Epithelial cell of prostate (primary cell): ENCODE data around the gene APBA2.

Experiments
- DNase-seq: peaks from one replicate; pipeline ENCODE4 v3.0.0-alpha.2; 2011; ENCODE audit warnings: low read depth, low spot score
- H3K27ac ChIP-seq: fragments of 450-650 bp; 2 replicates; pipeline ENCODE4 v1.5.1; 2017; ENCODE audit warnings: mild to moderate bottlenecking

APBA2 gene

DNA sequence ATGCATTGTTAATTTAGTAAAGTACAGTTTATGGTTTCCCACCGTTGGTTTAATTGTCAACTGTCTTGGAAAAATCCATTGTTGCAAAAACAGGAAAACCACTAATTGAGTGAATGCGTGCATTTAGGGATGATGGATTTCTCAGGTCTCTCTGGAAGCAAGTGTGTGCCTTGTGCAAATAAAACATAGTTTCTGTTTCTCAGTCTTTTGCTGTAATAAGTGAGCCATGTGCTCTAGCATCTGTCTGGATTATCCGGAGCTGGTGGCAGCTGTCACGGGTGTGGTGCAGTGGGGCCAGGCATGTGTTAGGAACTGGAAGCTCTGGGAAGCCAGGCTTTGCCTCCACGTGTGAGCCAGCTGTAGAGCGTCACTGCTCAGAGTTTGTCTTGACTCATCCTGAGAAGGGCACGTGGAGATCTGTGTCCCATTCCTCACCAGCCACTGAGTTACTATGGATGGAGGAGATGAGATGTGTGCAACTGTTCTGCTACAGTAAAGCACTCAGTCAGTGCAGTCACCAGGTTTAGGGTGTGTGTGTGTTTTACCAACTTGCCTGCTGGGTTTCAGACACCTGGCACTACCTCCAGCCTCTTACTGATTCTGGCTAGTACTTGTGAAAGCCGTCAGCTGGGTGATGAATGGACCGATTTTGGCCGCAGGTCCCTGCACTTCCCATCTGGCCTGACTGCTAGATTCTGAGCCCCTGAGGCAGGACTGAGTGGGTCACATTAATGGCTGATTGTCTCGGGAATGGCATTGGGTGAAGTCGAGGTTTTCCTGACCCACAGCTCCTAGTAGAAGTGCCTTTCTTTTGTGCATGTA is 7.2 kb downstream of the APBA2 start:
- H3K27ac ChIP-seq, result no peak overlapping the region

GRCh38 chr15:28894631-28895030 is 8.9 kb downstream of the APBA2 start:
- no peak overlapping the region for H3K27ac ChIP-seq

More for the DNA sequence above, 7.2 kb downstream of the APBA2 start:
- no peak for DNase-seq

GRCh38 chr15:28895146-28895545 is 9.4 kb downstream of the APBA2 start:
- no peak for DNase-seq
- H3K27ac ChIP-seq, result no peak overlapping the region

More at GRCh38 chr15:28894631-28895030, 8.9 kb downstream of the APBA2 start:
- DNase-seq, result no peak

- no peak overlapping the region for H3K27ac ChIP-seq
These were observed 9.8 kb downstream of the APBA2 start for GRCh38 chr15:28895566-28895965.

GRCh38 chr15:28896951-28897350 is 11.2 kb downstream of the APBA2 start:
- H3K27ac ChIP-seq, result no peak overlapping the region
- peak; percentile 46 for DNase-seq

More at GRCh38 chr15:28895566-28895965, 9.8 kb downstream of the APBA2 start:
- no peak for DNase-seq

DNA sequence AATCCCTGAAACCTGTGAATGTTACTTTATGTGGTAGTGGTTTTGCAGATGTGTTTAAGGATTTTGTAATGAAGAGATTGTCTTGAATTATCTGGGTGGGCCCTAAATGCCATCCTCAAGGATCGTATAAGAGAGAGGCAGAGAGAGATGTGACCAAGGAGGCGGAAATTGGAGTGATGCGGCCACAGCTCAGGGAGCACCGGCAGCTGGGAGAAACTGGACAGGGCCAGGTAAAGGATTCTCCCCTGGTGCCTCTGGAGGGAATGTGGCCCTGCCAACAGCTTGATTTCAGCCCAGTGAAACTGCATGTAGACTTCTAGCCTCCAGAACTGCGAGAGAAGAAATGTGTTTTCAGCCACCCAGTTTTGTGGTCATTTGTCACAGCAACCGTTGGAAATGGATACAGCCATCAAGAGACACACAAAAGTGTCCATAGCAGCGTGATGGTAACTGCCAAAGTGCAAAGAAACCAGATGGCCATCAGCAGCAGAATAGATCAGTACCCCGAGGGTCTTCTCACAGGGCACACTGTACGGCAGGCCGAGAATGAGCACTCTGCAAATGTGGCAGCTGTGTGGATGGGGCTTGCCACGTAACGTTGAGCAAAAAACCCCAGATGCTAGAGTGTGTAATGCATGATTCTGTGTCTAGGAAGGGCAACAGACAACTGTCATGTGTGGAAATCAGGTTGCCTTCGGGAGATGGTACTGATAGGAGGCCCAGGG is 12.2 kb downstream of the APBA2 start:
- DNase-seq, result no peak
- no peak overlapping the region for H3K27ac ChIP-seq

GRCh38 chr15:28899061-28899738 is 13.4 kb downstream of the APBA2 start:
- H3K27ac ChIP-seq, result no peak overlapping the region
- DNase-seq, result no peak

GRCh38 chr15:28900041-28900891 is 14.5 kb downstream of the APBA2 start:
- DNase-seq, result no peak
- no peak overlapping the region for H3K27ac ChIP-seq

DNA sequence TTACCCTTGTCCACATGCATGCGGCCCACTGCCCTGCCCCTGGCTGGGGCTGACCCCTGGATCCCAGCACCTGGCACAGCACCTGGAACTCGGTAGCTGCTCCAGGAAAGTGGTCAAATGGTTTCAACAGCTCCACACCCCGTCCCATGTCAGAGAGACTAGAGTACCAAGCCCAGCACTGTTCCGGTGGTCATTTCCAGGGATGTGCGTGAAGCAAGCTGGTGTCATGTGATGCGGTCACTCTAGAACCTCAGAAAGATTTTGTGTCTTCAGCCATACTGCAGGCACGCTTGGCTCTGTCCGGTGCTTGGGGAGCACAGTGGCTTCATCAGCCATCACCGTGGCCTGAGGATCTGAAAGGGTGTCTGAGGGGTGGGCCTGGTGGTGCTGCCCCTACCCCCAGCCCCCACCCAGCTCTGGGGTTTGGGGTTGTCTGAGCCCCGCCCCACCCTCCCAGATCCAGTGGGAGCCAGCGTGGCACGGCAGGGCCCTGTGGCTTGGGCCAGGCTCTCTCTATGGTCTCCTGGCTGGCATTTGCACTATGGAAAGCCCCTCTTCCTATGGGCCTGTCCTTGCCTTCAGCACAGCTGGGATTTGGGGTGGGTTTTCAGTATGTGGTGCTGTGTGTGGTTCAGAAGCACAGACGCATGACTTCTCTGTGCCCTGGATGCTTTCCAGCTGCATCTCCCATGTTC is 15.3 kb downstream of the APBA2 start:
- DNase-seq, result no peak
- no peak overlapping the region for H3K27ac ChIP-seq

GRCh38 chr15:28901587-28901980 is 15.8 kb downstream of the APBA2 start:
- no peak overlapping the region for H3K27ac ChIP-seq
- DNase-seq, result no peak

GRCh38 chr15:28901987-28902745 is 16.4 kb downstream of the APBA2 start:
- H3K27ac ChIP-seq, result no peak overlapping the region
- no peak for DNase-seq

- no peak for DNase-seq
- no peak overlapping the region for H3K27ac ChIP-seq
These were observed 17.1 kb downstream of the APBA2 start for GRCh38 chr15:28902856-28903255.

DNA sequence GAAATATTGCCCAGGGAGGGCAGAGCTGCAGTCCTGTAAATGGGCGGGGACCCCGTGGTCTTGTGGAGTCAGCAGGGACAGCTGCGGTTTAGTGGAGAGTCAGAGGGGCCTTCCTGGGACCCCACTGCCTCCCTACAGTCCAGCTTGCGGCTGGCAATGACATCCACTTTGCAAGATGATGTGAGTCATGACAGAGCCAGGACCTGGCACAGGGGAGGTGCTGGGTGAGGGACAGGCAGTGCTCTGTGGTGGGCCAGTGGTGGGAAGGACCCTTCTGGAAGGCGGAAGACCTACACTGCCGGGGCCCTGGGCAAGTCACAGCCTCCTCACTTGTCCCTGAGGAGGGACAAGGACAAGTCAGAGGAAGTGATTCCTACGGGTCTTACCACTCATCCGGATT is 17.8 kb downstream of the APBA2 start:
- no peak for DNase-seq
- no peak overlapping the region for H3K27ac ChIP-seq

DNA sequence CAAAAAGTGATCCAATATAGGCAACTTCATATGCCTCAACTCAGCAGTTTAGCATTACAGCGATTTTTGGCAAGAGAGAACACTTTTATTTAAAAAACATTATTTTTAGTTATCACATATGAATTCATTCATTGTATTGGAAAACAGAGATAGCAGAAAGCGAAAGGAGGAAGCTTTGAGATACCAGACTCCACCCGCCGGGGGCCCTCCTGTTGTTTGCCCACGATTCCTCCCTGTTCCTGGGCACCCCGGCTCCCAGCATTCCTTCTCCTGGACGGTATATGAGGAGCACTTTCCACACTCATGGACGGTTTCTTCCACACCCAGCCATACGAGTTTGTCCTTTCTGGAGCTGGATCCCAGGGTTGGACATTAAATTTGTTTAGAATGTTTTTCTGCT is 18.2 kb downstream of the APBA2 start:
- no peak for DNase-seq
- H3K27ac ChIP-seq, result no peak overlapping the region

GRCh38 chr15:28904541-28905315 is 19.0 kb downstream of the APBA2 start:
- DNase-seq, result no peak
- H3K27ac ChIP-seq, result no peak overlapping the region

- H3K27ac ChIP-seq, result no peak overlapping the region
- no peak for DNase-seq
These were observed 21.7 kb downstream of the APBA2 start for GRCh38 chr15:28907338-28907960.

DNA sequence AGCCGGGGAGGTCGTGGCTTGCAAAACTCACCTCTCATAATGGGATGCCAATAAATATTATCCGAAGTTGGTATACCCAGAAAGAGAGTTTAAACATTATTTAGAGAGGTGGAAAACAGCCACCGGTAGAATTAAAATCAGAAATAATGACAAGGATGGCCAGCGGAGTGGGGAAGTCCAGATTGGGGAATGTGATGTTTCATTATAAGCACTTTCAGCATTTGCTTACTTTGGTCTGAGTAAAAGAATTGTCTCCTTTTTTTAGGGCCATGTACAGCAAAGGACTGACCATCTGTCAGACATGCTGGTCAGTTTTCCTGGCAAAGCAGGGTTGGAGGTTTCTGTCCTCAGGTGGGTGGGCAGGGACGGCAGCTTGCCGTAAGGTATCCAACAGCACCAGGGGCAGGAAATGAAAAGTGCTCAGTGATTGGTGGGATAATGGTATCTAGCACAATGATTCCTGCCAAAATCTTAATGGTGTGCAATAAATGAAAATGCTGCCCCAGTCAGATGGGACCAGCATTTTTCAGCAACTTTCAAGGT is 24.3 kb downstream of the APBA2 start:
- no peak overlapping the region for H3K27ac ChIP-seq

More for the DNA sequence above, 24.3 kb downstream of the APBA2 start:
- DNase-seq, result no peak
